ENCODE results near the gene DOCK4.
"Not testable (repeated sequence)": the region's sequence is repeated elsewhere in the genome, so short reads cannot be mapped to it uniquely, and the experiment has no call there.

The DOCK4 gene

GRCh38 chr7:112206238-112206990, at the start of gene DOCK4, which contains the start of gene ZNF277:
Gene DOCK4 (minus strand): TSS chr7:112206399. CDS start chr7:112206138, 261 bp downstream.
Gene ZNF277 (plus strand): TSS chr7:112206695. CDS start chr7:112206717, 22 bp downstream.
- DNase-seq, result peak; percentile 99

GRCh38 chr7:112255388-112255720, 49.2 kb upstream of the DOCK4 start:
- DNase-seq, result no peak

GRCh38 chr7:112254709-112255387, 48.6 kb upstream of the DOCK4 start:
- no peak for DNase-seq

- DNase-seq, result peak; percentile 28
These were observed 48.0 kb upstream of the DOCK4 start for GRCh38 chr7:112254156-112254555.

- no peak for DNase-seq
These were observed 46.5 kb upstream of the DOCK4 start for GRCh38 chr7:112252691-112253090.

- DNase-seq, result no peak
These were observed 45.9 kb upstream of the DOCK4 start for GRCh38 chr7:112252141-112252540.

GRCh38 chr7:112249967-112250366, 43.8 kb upstream of the DOCK4 start:
- not testable (repeated sequence) for DNase-seq

- no peak for DNase-seq
These were observed 42.4 kb upstream of the DOCK4 start for GRCh38 chr7:112248598-112248997.

- no peak for DNase-seq
These were observed 32.8 kb upstream of the DOCK4 start for GRCh38 chr7:112238852-112239610.

GRCh38 chr7:112238330-112238729, 32.1 kb upstream of the DOCK4 start:
- no peak for DNase-seq

- DNase-seq, result no peak
These were observed 30.4 kb upstream of the DOCK4 start for GRCh38 chr7:112236597-112236996.

- no peak for DNase-seq
These were observed 27.9 kb upstream of the DOCK4 start for GRCh38 chr7:112234147-112234546.

- DNase-seq, result no peak
These were observed 27.0 kb upstream of the DOCK4 start for GRCh38 chr7:112233048-112233697.

GRCh38 chr7:112232212-112232978, 26.2 kb upstream of the DOCK4 start:
- DNase-seq, result no peak

- no peak for DNase-seq
These were observed 22.4 kb upstream of the DOCK4 start for GRCh38 chr7:112228632-112229031.

- DNase-seq, result no peak
These were observed 20.6 kb upstream of the DOCK4 start for GRCh38 chr7:112226701-112227276.

- no peak for DNase-seq
These were observed 18.8 kb upstream of the DOCK4 start for GRCh38 chr7:112225006-112225405.

GRCh38 chr7:112224186-112224585, 18.0 kb upstream of the DOCK4 start:
- DNase-seq, result no peak

GRCh38 chr7:112223310-112223709, 17.1 kb upstream of the DOCK4 start:
- DNase-seq, result no peak

- DNase-seq, result no peak
These were observed 14.8 kb upstream of the DOCK4 start for GRCh38 chr7:112220877-112221434.

GRCh38 chr7:112215787-112216186, 9.6 kb upstream of the DOCK4 start:
- no peak for DNase-seq

- DNase-seq, result no peak
These were observed 8.7 kb upstream of the DOCK4 start for GRCh38 chr7:112214883-112215282.
